DMS153 treated with DMSO at 0.1 percent for 48 hours (cell line): ENCODE measurements around the gene HECTD3.
A peak's percentile ranks its signal among the peaks of the same experiment; 100 is the strongest.
"Not testable (repeated sequence)": the region's sequence is repeated elsewhere in the genome, so short reads cannot be mapped to it uniquely, and the experiment has no call there.

ENCODE experiments used
- DNase-seq: peaks from one replicate; lab custom pipeline; 2025; ENCODE audit not compliant: unreplicated experiment; lab: John Stamatoyannopoulos, UW

HECTD3 gene

DNA sequence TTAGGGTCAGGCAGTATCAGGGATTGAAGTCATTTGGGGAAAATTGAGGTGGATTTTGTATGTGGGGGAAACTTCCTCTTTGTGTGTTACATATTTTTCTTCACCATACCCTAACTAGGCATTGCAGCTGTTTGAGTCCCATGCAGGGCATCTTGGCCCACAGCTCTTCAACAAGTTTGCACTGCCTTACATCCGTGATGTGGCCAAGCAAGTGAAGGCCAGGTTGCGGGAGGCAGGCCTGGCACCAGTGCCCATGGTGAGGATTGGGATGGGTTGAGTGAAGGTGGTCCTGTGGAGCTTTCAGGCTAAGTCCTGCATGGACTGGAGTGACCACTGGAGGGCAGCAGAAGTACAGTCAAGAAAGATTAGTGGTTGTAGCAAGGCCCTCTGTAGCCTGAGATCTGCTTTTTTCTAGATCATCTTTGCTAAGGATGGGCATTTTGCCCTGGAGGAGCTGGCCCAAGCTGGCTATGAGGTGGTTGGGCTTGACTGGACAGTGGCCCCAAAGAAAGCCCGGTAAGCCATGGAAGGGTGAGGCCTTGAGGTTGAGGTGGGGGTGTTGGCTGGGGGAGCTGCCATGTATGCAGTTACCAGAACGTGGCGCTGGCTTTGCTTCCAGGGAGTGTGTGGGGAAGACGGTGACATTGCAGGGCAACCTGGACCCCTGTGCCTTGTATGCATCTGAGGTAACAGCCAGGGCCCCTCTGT, 3.4 kb upstream of the HECTD3 start:
- peak; percentile 83 for DNase-seq

DNA sequence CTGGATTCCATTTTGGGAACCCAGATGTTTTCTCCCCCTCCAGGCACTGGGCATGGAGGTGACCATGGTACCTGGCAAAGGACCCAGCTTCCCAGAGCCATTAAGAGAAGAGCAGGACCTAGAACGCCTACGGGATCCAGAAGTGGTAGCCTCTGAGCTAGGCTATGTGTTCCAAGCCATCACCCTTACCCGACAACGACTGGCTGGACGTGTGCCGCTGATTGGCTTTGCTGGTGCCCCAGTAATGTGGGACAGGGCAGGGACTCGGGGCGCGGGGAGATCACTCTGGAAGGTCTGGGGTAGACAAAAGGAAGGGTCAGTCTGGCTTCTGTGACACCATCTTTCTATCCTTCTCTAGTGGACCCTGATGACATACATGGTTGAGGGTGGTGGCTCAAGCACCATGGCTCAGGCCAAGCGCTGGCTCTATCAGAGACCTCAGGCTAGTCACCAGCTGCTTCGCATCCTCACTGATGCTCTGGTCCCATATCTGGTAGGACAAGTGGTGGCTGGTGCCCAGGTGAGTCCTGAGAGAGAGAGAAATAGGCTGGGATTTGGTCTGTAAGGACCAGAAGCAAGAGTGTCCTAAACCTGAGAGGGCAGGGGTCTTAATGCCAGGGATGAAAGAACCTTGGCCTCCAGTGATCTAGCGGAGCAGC, 2.6 kb upstream of the HECTD3 start:
- no peak for DNase-seq

DNA sequence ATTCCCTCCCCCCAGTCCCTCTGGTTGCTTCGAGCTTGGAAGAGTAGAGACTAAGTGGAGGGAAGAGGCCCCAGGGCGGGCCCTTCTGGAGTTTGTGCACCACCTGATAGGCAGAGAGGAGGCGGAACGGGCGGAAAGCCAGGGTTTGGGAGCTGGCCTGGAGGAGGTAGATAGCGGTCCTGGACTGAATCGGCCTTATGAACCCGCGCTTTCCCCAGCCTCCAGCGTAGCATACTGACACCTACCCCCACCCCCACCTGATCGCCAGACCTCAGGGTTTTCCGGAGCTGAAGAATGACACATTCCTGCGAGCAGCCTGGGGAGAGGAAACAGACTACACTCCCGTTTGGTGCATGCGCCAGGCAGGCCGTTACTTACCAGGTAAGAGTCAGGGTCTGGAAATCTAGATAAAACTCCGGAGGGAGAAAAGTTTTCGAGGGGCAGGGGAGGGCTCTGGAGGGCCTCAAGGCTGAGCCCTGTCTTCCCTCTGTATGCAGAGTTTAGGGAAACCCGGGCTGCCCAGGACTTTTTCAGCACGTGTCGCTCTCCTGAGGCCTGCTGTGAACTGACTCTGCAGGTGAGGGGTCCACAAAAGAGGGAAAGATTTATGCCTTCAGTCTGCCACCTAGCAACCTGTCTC, 1.6 kb upstream of the HECTD3 start:
- DNase-seq: no peak

DNA sequence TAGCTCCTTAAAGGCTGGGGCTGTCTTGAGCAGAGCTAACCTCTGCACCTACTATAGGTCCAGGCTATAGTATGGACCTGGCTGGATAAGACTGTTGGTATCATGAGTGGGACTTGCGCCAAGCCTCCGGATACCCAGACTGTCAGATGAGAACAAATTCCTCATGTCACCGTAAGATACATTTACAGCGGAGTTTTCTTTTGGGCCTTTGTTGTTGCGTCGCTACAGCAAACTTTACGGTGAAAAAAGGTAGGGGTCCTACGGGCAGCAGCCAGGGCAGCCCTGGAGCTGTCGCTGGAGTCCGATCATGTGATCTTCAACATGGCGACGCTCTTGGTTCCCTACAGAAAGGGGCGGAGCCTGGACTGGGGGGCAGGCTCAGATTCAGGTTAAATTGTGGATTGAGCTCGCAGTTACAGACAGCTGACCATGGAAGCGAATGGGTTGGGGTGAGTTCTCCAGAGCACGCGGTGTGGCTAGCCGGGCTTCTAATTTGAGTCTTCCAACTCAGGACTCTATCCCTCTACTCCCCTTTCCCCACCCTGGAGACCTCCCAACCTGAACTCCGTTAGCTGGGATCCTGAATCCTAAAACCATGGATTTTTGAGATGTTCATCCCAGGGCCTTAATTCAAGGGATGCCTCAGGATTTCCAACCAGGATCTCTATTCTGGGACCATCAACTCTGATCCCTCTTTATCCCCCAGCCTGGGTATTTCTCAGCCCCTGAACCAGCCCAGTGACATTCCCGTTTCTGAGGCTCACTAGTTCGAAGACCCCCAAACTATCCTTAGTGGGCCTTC, 914 bp upstream of the HECTD3 start, which contains the start of gene UROD:
Gene UROD, plus strand, starts transcription at position 418 of the 802 bp plus-strand sequence. Its CDS starts 12 bp downstream, at position 430.
- DNase-seq: peak; percentile 99

DNA sequence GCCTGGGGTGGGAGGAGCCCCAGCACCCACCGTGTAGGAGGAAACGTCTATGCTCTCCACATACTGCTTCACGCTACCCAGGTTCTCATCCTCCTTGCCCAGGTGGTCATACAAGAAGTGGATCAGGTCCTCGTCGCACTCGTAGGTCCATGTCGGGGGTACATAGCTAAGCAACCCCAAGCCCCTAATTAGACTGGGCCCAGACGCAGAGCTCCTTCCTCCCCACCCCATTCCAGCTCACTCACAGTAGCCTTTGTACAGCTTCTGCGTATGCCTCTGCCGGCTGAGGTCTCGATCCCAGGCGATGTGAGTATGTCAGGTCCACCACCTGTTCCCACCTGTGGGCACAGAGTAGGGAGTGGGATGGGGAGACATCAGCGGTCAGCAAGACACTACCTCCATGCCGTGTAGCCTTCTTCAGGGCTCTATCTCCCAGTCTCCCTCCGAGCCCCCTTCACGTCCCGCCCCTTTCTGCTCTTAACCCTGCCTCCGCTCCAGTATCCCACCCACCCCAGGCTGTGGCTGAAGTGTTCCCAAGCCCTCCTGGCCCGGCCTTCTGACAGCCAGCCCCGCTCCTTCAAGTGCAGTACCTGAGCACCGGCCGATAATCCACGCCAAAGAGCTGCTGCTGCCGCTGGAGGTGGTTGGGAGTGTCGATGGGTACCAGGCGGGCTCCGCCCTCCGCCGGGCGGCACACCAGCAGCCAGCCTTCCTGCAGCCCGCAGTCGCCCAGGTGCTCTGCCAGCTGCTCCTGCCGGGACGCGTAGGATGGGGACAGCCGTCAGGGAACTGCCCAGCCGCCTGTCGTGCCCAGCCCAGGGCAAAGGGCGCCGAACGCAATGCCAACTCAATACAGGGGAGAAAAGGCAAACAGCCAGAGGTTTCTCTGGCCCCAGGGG, 919 bp downstream of the HECTD3 start:
- DNase-seq: peak; percentile 35

DNA sequence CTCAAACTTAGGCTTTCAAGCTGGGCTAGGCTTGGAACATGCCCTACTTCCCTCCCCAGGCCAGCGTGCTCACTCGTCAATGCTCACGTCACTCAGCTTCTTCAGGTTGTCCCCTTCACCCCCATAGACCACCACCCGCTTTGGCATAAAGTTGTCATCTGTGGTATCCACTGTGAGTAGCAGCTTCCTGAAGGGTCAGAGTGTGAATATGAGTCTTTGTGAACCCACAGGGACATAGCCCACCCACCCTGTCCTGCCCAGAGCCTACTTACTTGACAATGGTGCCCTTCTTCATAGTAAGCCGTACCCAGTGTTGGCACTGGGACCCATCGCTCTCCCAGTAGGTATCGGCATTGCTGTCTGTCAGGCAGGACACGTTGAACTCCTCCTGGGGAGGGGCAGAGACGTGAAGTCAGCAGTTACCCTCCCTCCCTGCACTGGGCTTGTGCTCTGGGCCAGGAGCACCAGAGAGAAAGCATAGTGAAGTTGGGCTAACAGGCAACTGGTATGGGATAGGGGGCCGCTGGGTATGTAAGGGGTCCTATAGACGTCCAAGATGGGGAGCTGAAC, 1.7 kb downstream of the HECTD3 start:
- no peak for DNase-seq

DNA sequence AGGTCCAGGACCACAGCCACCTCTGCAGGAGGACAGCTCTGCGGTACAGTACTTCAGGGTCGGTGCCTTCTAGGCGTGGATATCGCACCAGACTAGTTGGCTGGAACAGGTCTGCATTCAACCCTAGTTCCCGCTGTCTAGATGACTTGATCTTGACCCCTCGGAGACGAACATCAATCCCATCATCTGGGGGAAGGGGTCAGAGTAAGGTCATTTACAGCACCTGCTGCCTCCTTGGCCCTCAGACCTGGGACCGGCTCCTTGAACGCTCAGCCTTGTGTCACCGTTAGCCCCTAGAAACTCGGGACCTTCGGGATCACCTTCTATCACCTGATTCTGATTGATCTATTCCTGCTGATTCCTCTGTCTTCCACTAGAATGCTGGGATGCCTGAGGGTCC, 2.6 kb downstream of the HECTD3 start:
- DNase-seq: no peak

DNA sequence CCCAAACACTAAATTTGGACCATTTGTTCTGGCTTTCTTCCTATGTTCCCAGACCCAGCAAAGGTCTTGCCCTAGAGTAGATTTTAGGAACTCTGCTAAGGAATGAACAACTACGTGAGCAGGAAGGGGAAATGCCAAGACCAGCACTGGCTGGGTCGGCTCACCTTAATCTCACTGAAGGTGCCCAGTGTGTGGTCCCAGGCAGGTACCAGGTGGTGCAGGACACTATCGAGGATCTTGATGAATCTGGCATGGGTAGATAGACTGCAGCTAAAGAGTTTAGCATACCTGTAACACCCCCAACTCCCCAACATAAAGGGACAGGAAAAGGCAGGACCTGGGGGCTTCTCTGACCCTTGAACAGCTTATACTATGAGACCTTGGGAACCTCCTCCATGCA, 3.0 kb downstream of the HECTD3 start:
- DNase-seq: no peak

DNA sequence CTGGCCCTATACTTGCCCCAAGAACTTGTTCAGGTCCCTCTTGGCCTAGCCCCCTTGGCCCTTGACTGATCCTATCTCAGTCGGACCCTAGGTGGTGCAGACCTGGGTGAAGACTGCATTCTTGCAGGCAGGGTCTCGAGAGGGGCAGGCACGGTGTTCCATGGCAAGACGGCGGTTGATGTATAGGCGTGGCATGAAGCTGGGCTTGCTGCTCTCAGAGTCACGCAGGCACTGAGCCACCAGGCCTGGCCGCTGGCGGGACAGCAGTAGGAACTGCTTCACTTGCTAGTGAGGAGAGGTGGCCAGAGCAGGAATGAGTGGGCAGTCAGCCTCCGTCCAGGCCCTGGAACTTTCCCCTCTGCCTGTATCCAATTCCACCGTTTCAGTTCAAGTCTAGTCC, 3.8 kb downstream of the HECTD3 start:
- DNase-seq: no peak

DNA sequence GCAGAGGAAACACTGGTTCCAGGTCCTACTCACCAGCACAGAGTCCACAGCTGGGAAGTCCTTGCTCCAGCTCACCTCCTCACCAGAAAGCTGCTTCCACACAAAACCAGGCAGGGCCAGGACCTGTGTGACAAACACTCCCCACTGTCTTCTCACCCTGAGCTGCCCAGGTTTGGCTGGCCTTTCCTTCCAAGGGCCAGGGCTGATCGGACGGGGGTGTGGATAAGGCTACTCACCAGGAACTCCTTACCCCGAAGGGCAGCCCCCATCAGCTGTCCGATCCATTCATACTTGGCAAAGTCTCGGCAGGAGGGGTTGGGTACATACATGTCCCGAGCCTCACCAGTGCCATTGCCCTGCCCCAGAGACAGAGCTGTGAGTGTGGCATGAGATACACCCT, 5.4 kb downstream of the HECTD3 start:
- DNase-seq: no peak

DNA sequence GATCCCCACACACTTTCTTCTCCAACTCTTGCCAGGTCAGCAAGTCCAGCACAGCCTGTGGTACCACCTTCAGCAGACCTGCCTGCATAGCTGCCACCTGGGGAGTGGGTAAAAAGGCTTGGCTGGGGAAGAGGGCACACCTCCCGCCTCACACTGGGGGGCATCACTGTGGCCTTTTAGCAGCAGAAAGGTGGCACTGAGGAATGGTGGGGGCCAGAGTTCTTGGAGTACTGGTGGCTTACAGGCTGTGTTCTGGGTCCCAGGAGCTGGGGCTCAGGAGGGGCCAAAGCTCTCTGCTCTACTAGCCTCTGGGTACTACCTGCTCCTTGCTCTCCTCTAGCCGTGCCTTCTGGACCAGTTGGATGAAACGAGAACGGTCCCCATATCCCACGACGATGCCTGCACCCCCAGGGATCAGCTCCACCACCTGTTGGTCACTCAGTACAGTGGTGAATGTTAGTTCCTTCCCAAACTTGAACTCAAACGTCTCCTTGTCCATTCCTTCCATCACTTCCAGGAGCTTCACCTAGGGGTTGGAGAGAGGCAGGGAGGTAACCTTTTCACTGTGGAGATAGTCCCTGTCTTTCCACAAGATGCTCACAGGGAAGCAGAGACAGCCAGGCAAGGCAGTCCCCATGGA, 6.7 kb downstream of the HECTD3 start:
- DNase-seq: no peak

DNA sequence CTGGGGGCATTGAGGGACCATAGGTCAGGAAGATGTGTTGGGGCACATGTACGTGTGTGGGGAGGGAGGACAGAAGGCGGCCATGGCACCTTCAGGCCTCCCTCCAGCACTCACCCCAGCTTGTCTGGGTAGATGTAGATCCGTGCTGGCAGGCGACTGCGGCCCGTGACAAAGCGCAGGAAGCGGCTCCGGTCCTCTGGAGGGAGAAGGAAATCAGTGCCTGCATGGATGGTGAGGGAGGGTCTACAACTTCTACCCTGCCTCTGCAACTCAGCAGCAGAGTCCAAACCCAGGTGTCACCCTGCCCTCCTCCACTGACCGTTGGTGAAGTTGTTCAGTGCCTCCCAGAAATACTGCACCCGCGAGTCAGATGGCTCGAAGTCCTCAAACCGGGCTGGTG, 7.4 kb downstream of the HECTD3 start:
- no peak for DNase-seq

DNA sequence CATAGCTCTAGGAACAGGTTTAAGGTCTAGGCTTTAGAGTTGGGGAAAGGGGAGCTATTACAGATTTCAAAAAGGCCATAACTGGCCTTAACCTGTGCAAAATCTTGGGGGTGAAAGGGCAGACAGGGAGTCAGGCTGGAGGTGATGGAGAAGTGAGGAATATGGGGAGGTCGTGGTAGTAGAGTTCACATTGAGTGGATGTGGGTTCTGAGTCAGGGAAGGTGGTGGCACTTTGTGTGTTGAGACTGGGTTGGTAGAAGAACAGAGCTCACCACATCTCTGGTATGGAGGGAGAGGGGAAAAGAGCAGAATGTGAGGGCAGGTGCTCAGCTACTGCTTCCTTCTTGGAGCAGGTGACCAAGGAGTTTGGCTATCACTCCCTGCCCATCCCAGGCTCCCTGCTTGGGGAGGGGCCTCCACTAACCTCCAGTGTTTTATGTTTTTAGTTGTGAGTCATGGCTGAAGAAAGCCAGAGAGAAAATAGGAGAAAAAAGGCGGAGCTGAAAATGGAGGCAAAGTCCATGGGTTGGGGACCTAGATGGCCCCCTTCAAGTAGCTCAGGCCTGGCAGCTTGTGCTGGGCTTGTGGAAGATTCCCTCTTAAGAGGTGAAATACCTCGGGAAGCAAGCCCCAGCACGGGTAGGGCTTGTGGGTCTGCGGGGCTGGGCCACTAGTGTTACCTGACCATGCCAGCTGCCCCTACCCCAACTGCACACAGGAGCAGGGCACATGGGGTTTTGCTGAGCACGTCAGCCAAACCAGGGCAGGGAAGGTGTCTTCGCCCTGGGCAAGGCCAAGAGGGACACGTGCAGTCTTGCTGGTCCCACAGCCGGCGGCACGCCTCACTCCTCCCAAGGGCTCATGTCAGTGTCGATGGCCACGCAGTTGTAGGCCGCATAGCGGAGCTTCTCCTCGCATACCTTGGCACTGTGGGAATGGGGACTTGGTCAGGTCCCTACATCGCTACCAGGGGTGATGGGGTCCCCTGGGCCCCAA, 8.2 kb downstream of the HECTD3 start:
- no peak for DNase-seq

DNA sequence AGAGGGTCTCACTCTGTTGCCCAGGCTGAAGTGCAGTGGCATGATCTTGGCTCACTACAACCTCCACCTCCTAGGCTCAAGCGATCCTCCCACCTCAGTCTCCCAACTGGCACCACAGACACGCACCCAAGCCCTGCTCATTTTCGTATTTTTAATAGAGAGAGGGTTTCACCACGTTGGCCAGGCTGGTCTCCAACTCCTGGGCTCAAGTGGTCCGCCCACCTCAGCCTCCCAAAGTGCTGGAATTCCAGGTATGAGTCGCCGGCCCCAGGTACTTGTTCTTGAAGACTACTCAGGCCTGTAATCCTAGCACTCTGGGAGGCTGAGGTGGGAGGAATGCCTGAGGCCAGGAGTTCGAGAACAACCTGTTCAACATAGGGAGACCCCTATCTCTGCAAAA, 9.5 kb downstream of the HECTD3 start:
- DNase-seq: not testable (repeated sequence)

DNA sequence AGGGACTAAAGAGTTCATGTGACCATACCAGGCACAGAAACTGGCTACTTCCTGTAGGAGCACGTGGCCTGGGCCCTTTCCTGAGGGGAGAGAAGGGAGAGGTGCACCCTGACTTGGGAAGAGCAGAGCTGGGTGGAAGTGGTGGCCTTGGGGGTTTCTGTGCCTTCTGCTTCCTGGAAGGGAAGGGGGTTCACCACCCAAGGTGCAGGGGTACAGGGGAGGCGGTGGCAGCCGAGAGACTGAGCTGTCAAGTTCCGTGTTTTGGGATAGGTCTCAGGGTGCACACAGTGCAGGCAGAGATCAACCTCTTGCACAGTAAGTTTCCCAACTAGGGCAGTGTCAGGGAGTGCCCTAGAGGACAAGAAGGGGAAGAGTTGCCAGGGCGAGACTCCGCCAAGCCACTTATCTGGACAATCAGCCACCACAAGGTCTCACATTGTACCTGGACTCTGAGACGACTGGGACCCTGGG, 10.1 kb downstream of the HECTD3 start:
- no peak for DNase-seq

DNA sequence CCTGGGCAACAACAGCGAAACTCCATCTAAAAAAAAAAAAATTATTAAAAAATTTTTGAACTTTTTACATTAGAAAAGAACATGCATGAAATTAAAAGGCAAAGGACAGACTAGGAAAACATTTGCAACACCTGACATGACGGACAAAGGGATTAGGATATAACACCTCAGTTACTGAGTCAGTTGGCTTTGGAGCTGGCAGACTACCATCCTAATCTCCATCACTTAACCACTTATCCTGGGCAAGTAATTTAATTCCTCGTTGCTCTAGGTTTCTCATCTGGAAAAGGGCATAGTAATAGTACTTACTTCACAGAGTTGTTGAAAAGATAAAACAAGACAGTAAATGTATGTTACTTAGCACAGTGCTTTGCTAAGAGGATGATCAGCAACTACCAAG, 11.9 kb downstream of the HECTD3 start:
- DNase-seq: no peak

DNA sequence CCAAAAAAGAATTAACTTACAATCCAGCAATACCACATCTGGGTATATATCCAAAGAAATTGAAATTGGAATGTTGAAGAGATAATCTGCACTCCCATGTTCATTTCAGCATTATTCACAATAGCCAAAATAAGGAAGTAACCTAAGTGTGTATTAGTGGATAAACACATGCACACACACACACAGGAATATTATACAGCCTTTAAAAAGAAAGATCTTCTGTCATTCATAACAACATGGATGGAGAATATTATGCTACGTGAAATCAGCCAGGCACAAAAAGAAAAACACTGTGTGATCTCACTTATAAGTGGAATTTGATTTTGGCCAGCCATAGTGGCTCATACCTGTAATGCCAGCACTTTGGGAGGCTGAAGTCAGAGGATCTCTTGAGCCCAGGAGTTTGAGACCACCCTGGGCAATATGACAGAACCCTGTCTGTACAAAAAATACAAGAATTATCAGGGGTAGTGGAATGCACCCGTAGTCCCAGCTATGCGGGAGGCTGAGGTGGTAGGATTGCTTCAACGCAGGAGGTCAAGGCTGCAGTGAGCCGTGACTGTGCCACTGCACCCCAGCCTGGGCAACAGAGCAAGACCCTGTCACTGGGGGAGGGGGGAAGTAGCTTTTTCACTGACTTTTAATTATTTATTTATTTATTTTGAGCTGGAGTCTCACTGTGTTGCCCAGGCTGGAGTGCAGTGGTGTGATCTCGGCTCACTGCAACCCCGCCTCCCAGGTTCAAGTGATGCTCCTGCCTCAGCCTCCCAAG, 15.5 kb downstream of the HECTD3 start:
- DNase-seq: no peak
